ENCODE data around the gene TOR3A. TPM values are rescaled to one million over a fixed set of nuclear protein-coding genes. Genes with fewer than 3 reads are reported as not detected.

TOR3A gene
- total and polyA plus RNA-seq, 2 of the 13 experiments (the other 11 are each of a cell fraction or from before 2014, with no cell fraction given) = 14.7 to 28.4 TPM

DNA sequence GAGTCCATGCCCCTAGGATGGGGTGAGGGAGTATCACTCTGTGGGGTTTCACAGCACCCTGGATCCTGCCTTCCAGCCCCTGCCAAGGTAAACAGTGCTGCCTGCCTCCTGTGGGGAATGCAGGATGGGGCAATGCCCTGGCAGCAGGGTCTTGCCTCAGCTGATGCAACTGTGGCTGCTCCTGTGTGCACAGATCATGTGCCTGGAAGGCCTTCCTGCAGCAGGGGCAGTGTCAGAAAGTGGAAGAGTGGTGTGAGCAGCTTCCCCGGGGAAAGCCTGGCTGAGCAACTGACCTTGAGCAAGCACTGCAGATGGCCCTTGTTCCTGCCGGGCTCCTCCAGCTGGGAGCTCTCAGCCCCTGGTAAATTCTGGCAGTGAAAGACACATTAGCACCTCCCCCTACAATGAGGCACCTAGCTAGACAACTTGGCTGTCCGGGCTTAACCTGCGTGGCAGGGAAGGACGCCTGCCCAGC is 9.9 kb downstream of the TOR3A start (continued):
- TF ChIP-seq ZBTB38 (CRISPR knock-in tag; IDR thresholded peaks at IDR 0.05) = peak; percentile 43; the same call in 1 of the 2 replicates
- peak; percentile 60; the same call in 1 of the 2 replicates for TF ChIP-seq PPARG (CRISPR knock-in tag; conservative IDR thresholded peaks at IDR 0.05)
- no peak for TF ChIP-seq MAFG (CRISPR knock-in tag; IDR thresholded peaks at IDR 0.05)
- TF ChIP-seq MEIS2 (CRISPR knock-in tag; IDR thresholded peaks at IDR 0.05) = no peak
- TF ChIP-seq, protein P1, sequence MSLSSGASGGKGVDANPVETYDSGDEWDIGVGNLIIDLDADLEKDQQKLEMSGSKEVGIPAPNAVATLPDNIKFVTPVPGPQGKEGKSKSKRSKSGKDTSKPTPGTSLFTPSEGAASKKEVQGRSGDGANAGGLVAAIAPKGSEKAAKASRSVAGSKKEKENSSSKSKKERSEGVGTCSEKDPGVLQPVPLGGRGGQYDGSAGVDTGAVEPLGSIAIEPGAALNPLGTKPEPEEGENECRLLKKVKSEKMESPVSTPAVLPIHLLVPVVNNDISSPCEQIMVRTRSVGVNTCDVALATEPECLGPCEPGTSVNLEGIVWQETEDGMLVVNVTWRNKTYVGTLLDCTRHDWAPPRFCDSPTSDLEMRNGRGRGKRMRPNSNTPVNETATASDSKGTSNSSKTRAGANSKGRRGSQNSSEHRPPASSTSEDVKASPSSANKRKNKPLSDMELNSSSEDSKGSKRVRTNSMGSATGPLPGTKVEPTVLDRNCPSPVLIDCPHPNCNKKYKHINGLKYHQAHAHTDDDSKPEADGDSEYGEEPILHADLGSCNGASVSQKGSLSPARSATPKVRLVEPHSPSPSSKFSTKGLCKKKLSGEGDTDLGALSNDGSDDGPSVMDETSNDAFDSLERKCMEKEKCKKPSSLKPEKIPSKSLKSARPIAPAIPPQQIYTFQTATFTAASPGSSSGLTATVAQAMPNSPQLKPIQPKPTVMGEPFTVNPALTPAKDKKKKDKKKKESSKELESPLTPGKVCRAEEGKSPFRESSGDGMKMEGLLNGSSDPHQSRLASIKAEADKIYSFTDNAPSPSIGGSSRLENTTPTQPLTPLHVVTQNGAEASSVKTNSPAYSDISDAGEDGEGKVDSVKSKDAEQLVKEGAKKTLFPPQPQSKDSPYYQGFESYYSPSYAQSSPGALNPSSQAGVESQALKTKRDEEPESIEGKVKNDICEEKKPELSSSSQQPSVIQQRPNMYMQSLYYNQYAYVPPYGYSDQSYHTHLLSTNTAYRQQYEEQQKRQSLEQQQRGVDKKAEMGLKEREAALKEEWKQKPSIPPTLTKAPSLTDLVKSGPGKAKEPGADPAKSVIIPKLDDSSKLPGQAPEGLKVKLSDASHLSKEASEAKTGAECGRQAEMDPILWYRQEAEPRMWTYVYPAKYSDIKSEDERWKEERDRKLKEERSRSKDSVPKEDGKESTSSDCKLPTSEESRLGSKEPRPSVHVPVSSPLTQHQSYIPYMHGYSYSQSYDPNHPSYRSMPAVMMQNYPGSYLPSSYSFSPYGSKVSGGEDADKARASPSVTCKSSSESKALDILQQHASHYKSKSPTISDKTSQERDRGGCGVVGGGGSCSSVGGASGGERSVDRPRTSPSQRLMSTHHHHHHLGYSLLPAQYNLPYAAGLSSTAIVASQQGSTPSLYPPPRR (CRISPR knock-in tag; IDR thresholded peaks at IDR 0.05; ENCODE audit: borderline replicate concordance) = peak; percentile 36; the same call in 1 of the 2 replicates
- TF ChIP-seq CBFB (CRISPR knock-in tag; IDR thresholded peaks at IDR 0.05) = no peak
- no peak for TF ChIP-seq EHMT2 (IDR thresholded peaks at IDR 0.05; ENCODE audit: borderline replicate concordance, low read depth, low read length)
- no peak for TF ChIP-seq ZFP41 (CRISPR knock-in tag; IDR thresholded peaks at IDR 0.05; ENCODE audit: borderline replicate concordance)
- peak; percentile 65 for TF ChIP-seq HNF4A (CRISPR knock-in tag; IDR thresholded peaks at IDR 0.05)
- TF ChIP-seq ZNF331 (CRISPR knock-in tag; IDR thresholded peaks at IDR 0.05) = peak; percentile 89
- no peak for TF ChIP-seq TBL1XR1 (IDR thresholded peaks at IDR 0.05; ENCODE audit: borderline replicate concordance, low read length, partially characterized antibody)
- no peak for TF ChIP-seq ZFP36L1 (CRISPR knock-in tag; IDR thresholded peaks at IDR 0.05)
- peak; percentile 73; the same call in 1 of the 2 replicates for TF ChIP-seq FOXK1 (CRISPR knock-in tag; IDR thresholded peaks at IDR 0.05; ENCODE audit: borderline replicate concordance, low read depth)
- TF ChIP-seq, protein P2, sequence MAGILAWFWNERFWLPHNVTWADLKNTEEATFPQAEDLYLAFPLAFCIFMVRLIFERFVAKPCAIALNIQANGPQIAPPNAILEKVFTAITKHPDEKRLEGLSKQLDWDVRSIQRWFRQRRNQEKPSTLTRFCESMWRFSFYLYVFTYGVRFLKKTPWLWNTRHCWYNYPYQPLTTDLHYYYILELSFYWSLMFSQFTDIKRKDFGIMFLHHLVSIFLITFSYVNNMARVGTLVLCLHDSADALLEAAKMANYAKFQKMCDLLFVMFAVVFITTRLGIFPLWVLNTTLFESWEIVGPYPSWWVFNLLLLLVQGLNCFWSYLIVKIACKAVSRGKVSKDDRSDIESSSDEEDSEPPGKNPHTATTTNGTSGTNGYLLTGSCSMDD (CRISPR knock-in tag; IDR thresholded peaks at IDR 0.05) = no peak
- TF ChIP-seq THAP11 (CRISPR knock-in tag; IDR thresholded peaks at IDR 0.05) = peak; percentile 77
- no peak for TF ChIP-seq KLF15 (CRISPR knock-in tag; IDR thresholded peaks at IDR 0.05; ENCODE audit: borderline replicate concordance)
- no peak for TF ChIP-seq ZNF562 (CRISPR knock-in tag; IDR thresholded peaks at IDR 0.05; ENCODE audit: borderline replicate concordance)
- TF ChIP-seq, protein P3, sequence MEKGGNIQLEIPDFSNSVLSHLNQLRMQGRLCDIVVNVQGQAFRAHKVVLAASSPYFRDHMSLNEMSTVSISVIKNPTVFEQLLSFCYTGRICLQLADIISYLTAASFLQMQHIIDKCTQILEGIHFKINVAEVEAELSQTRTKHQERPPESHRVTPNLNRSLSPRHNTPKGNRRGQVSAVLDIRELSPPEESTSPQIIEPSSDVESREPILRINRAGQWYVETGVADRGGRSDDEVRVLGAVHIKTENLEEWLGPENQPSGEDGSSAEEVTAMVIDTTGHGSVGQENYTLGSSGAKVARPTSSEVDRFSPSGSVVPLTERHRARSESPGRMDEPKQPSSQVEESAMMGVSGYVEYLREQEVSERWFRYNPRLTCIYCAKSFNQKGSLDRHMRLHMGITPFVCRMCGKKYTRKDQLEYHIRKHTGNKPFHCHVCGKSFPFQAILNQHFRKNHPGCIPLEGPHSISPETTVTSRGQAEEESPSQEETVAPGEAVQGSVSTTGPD (CRISPR knock-in tag; IDR thresholded peaks at IDR 0.05) = no peak
- TF ChIP-seq NBN (conservative IDR thresholded peaks at IDR 0.05) = no peak
- peak; percentile 32; the same call in 1 of the 2 replicates for TF ChIP-seq NR2F6 (IDR thresholded peaks at IDR 0.05)
- TF ChIP-seq NR2F6 (CRISPR knock-in tag; IDR thresholded peaks at IDR 0.05) = peak; percentile 12; the same call in 1 of the 2 replicates
- peak; percentile 79 for TF ChIP-seq BCL6 (CRISPR knock-in tag; IDR thresholded peaks at IDR 0.05)
- TF ChIP-seq, protein P4, sequence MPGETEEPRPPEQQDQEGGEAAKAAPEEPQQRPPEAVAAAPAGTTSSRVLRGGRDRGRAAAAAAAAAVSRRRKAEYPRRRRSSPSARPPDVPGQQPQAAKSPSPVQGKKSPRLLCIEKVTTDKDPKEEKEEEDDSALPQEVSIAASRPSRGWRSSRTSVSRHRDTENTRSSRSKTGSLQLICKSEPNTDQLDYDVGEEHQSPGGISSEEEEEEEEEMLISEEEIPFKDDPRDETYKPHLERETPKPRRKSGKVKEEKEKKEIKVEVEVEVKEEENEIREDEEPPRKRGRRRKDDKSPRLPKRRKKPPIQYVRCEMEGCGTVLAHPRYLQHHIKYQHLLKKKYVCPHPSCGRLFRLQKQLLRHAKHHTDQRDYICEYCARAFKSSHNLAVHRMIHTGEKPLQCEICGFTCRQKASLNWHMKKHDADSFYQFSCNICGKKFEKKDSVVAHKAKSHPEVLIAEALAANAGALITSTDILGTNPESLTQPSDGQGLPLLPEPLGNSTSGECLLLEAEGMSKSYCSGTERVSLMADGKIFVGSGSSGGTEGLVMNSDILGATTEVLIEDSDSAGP (CRISPR knock-in tag; IDR thresholded peaks at IDR 0.05; ENCODE audit: borderline replicate concordance) = peak; percentile 66; the same call in 1 of the 2 replicates
- TF ChIP-seq ONECUT2 (CRISPR knock-in tag; IDR thresholded peaks at IDR 0.05) = no peak

Measured in HepG2 (cell line).